ENCODE measurements around the gene ACAN. TPM values are rescaled to one million over a fixed set of nuclear protein-coding genes. Genes with fewer than 3 reads are reported as not detected.

Gene ACAN
- total RNA-seq, 2 experiments from 2014 or later: not detected

GRCh38 chr15:88804257-88804656 is 1.0 kb downstream of the ACAN start:
- no peak overlapping the region for H3K4me3 Mint-ChIP-seq
- no peaks in the 10 kb centered on the region for H3K36me3 Mint-ChIP-seq (ENCODE audit: low read depth)
- intact Hi-C loops (cut with micrococcal nuclease): no loop called here
- CTCF ChIA-PET: interaction anchor here (1.5 kb wide), 1 partner anchor 22 kb away, joined by 3 read pairs; no protein-coding TSS in a partner anchor
- H3K4me1 Mint-ChIP-seq (ENCODE audit: low read depth): peaks cover 5% of the 10 kb centered on the region
- no peak overlapping the region for H3K27ac Mint-ChIP-seq
- no peaks in the 10 kb centered on the region for H3K9me3 Mint-ChIP-seq
- peaks cover 50% of the 10 kb centered on the region for H3K27me3 Mint-ChIP-seq (ENCODE audit: low read depth)
- no peak for DNase-seq

- intact Hi-C loops (cut with micrococcal nuclease): loop anchor here (1.0 kb wide), 1 partner anchor 181 kb away; no protein-coding TSS in a partner anchor
- Mint-ChIP-seq H3K4me3 (no peak overlapping the region), H3K9me3 (no peaks in the 10 kb centered on the region), H3K36me3 (ENCODE audit: low read depth) (no peaks in the 10 kb centered on the region), H3K27me3 (ENCODE audit: low read depth) (peaks cover 45% of the 10 kb centered on the region), H3K4me1 (ENCODE audit: low read depth) (peaks cover 3% of the 10 kb centered on the region), H3K27ac (no peak overlapping the region)
- DNase-seq: peak; percentile 50
- CTCF ChIA-PET: interaction anchor here (0.8 to 1.5 kb wide), 3 partner anchors 8 to 97 kb away, joined by 3 read pairs; no protein-coding TSS in a partner anchor
These were observed 2.0 kb downstream of the ACAN start for GRCh38 chr15:88805031-88805780.

- DNase-seq: no peak
- Mint-ChIP-seq H3K27me3 (ENCODE audit: low read depth) (peaks cover 16% of the 10 kb centered on the region), H3K27ac (no peak overlapping the region), H3K4me3 (no peak overlapping the region), H3K9me3 (no peaks in the 10 kb centered on the region), H3K36me3 (ENCODE audit: low read depth) (no peaks in the 10 kb centered on the region), H3K4me1 (ENCODE audit: low read depth) (no peaks in the 10 kb centered on the region)
- intact Hi-C loops (cut with micrococcal nuclease): no loop called here
- CTCF ChIA-PET: no interaction called here
These were observed 7.2 kb downstream of the ACAN start for GRCh38 chr15:88810446-88810845.

DNA sequence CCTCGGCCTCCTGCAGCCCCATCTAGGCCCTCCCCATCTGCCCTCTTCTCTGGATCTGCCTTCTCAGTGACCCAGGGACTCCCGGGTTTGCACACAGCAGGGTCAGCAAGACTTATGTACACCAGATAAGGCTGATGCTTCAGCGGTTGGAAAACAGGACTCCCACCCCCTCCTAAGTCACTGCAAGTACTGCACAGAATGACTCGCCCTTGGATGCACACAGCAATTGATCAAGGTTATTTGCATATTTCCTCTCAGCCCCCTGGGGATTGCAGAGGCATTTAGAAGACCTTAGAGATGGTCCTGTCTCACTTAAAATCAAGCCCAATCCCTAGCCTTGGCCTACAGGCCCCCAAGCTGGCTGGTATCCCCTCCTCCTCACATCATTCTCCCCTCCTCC is 8.9 kb downstream of the ACAN start:
- no peak overlapping the region for H3K4me3 Mint-ChIP-seq
- H3K27me3 Mint-ChIP-seq (ENCODE audit: low read depth): peaks cover 7% of the 10 kb centered on the region
- H3K27ac Mint-ChIP-seq: no peak overlapping the region
- H3K4me1 Mint-ChIP-seq (ENCODE audit: low read depth): no peaks in the 10 kb centered on the region
- H3K36me3 Mint-ChIP-seq (ENCODE audit: low read depth): no peaks in the 10 kb centered on the region
- DNase-seq: no peak
- CTCF ChIA-PET: no interaction called here
- H3K9me3 Mint-ChIP-seq: no peaks in the 10 kb centered on the region
- intact Hi-C loops (cut with micrococcal nuclease): no loop called here

- CTCF ChIA-PET: no interaction called here
- intact Hi-C loops (cut with micrococcal nuclease): no loop called here
- Mint-ChIP-seq H3K27me3 (ENCODE audit: low read depth) (peaks cover 7% of the 10 kb centered on the region), H3K9me3 (no peaks in the 10 kb centered on the region), H3K27ac (no peak overlapping the region), H3K4me3 (no peak overlapping the region), H3K4me1 (ENCODE audit: low read depth) (no peaks in the 10 kb centered on the region), H3K36me3 (ENCODE audit: low read depth) (no peaks in the 10 kb centered on the region)
- DNase-seq: no peak
These were observed 10.7 kb downstream of the ACAN start for GRCh38 chr15:88813960-88814359.

DNA sequence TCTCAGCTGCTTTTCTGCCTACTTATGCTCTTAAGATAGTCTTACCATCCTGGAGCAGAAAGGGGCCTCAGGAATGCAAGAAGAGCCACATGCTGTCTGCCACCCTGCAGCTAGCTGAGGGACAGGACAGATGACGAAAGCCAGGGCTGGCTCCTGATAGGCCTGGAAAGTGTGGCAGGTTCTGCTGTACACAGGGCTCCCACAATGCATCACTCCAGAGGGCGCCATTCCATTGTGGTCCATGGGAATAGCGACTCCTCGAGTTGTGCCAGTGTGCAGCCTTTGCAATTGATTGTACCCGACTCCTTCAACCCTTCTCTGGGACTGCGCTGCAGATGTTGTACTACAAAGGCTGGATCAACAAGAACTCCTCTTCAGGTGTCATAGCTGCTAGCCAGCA is 11.2 kb downstream of the ACAN start:
- Mint-ChIP-seq H3K36me3 (ENCODE audit: low read depth) (no peaks in the 10 kb centered on the region), H3K27ac (no peak overlapping the region), H3K27me3 (ENCODE audit: low read depth) (peaks cover 7% of the 10 kb centered on the region), H3K4me1 (ENCODE audit: low read depth) (no peaks in the 10 kb centered on the region), H3K9me3 (no peaks in the 10 kb centered on the region), H3K4me3 (no peak overlapping the region)
- CTCF ChIA-PET: no interaction called here
- DNase-seq: no peak
- intact Hi-C loops (cut with micrococcal nuclease): no loop called here

GRCh38 chr15:88818920-88819319 is 15.7 kb downstream of the ACAN start:
- DNase-seq: no peak
- Mint-ChIP-seq H3K4me1 (ENCODE audit: low read depth) (no peaks in the 10 kb centered on the region), H3K27me3 (ENCODE audit: low read depth) (peaks cover 2% of the 10 kb centered on the region), H3K36me3 (ENCODE audit: low read depth) (no peaks in the 10 kb centered on the region), H3K9me3 (no peaks in the 10 kb centered on the region), H3K27ac (no peak overlapping the region), H3K4me3 (no peak overlapping the region)
- intact Hi-C loops (cut with micrococcal nuclease): no loop called here
- CTCF ChIA-PET: no interaction called here

DNA sequence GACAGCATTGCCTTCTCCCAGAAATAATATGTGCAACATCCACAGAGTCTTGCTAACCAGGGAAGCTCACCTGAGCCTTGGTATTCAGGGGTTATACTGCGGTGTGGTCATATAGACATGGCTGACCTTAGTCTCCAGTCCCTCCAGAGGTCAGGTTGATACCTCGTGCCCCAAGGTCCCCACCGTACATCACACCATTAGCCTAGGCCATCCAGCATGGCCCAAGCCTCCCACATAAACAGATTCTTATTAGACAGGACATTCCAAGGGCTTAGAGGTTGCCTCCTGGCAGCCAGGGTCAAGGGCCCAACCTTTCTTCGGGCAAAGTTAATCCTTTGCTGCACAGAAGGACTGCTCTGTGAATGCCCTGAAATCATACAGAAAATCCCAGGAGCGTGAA is 18.8 kb downstream of the ACAN start:
- H3K27ac Mint-ChIP-seq: no peak overlapping the region
- no peak overlapping the region for H3K4me3 Mint-ChIP-seq
- CTCF ChIA-PET: no interaction called here
- intact Hi-C loops (cut with micrococcal nuclease): no loop called here
- no peak for DNase-seq
- no peaks in the 10 kb centered on the region for H3K36me3 Mint-ChIP-seq (ENCODE audit: low read depth)
- H3K9me3 Mint-ChIP-seq: no peaks in the 10 kb centered on the region
- H3K27me3 Mint-ChIP-seq (ENCODE audit: low read depth): peaks cover 2% of the 10 kb centered on the region
- no peaks in the 10 kb centered on the region for H3K4me1 Mint-ChIP-seq (ENCODE audit: low read depth)

DNA sequence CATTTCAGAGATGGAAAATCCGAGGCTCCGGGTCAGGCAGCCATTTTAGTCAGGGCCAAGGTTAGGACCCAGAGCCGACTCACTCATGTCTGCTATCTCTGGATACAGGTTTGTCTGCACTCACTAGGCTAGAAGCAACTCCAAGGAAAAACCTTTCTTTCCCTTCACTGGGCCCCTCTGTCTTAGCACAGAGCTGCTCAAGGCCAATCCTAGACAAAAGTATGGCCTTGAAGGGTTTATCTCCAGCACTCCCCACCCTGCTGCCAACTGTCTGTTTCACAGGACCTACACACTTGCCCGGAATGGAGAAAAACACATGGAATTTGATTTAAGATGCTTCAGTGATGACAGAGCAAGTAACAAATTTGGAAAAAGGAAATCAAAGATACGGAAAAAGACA is 25.6 kb downstream of the ACAN start:
- CTCF ChIA-PET: no interaction called here
- H3K4me1 Mint-ChIP-seq (ENCODE audit: low read depth): peaks cover under 1% of the 10 kb centered on the region
- intact Hi-C loops (cut with micrococcal nuclease): no loop called here
- H3K27me3 Mint-ChIP-seq (ENCODE audit: low read depth): no peaks in the 10 kb centered on the region
- no peaks in the 10 kb centered on the region for H3K36me3 Mint-ChIP-seq (ENCODE audit: low read depth)
- no peaks in the 10 kb centered on the region for H3K9me3 Mint-ChIP-seq
- no peak overlapping the region for H3K27ac Mint-ChIP-seq
- no peak for DNase-seq
- H3K4me3 Mint-ChIP-seq: no peak overlapping the region

- no peak for DNase-seq
- Mint-ChIP-seq H3K27me3 (ENCODE audit: low read depth) (no peaks in the 10 kb centered on the region), H3K9me3 (no peaks in the 10 kb centered on the region), H3K4me1 (ENCODE audit: low read depth) (peaks cover 5% of the 10 kb centered on the region), H3K4me3 (no peak overlapping the region), H3K27ac (no peak overlapping the region), H3K36me3 (ENCODE audit: low read depth) (no peaks in the 10 kb centered on the region)
- CTCF ChIA-PET: no interaction called here
- intact Hi-C loops (cut with micrococcal nuclease): loop anchor here (5.0 kb wide), 1 partner anchor 363 kb away; the partner anchor contains the start of genes MRPL46 and MRPS11
These were observed 26.8 kb downstream of the ACAN start for GRCh38 chr15:88830016-88830415.

DNA sequence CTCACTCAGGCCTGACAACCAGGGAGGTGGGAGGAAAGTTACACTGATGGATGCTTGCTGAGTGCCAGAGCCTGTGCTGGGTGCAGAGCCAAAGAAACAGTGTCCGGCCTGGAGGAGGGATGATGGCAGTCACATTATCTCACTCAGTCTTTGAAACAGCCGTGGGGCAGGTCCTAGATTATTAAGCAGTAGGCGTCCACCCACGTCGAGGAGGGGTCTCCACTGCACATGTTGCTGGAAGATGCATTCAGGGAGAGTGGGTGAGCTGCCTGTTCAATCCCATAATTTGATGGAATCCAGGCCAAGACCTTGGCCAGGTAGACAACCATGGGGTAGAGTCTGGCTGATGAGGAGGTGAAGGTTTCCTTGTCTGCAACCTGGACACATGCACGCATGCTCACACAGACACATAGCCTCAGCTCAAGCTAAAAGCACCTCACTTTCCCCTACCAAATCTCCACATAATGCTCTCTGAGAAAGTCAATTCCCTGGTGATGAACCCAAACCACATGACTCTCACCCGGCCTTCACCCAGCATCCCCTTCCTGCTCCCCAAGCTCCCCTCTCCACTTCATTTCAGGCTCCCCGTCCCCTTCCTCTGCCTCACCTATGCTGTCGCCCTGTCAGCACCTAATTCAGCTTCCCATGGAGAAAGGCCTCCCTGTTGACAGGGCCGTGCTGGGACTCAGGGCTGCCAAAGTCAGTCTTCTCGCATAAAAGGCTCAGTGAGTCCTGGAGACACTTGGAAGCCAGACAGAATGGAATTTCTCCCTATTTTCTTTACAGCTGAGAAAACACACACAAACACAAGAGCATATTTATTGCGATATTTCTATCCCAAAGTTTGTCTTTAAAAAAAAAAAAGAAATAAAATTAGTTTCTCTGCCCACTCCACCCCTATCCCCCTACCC is 29.8 kb downstream of the ACAN start:
- CTCF ChIA-PET: interaction anchor here (0.7 to 1.6 kb wide), 2 partner anchors 17 to 72 kb away, joined by 3 to 4 read pairs; no protein-coding TSS in a partner anchor
- Mint-ChIP-seq H3K9me3 (no peaks in the 10 kb centered on the region), H3K36me3 (ENCODE audit: low read depth) (no peaks in the 10 kb centered on the region), H3K27ac (no peak overlapping the region), H3K4me1 (ENCODE audit: low read depth) (peaks cover 5% of the 10 kb centered on the region), H3K4me3 (no peak overlapping the region), H3K27me3 (ENCODE audit: low read depth) (no peaks in the 10 kb centered on the region)
- no peak for DNase-seq
- intact Hi-C loops (cut with micrococcal nuclease): loop anchor here (5.0 kb wide), 1 partner anchor 366 kb away; the partner anchor contains the start of genes MRPL46 and MRPS11

GRCh38 chr15:88833731-88834100 is 30.5 kb downstream of the ACAN start:
- no peak overlapping the region for H3K4me3 Mint-ChIP-seq
- H3K27ac Mint-ChIP-seq: no peak overlapping the region
- H3K4me1 Mint-ChIP-seq (ENCODE audit: low read depth): peaks cover 5% of the 10 kb centered on the region
- H3K36me3 Mint-ChIP-seq (ENCODE audit: low read depth): no peaks in the 10 kb centered on the region
- no peak for DNase-seq
- H3K9me3 Mint-ChIP-seq: no peaks in the 10 kb centered on the region
- intact Hi-C loops (cut with micrococcal nuclease): loop anchor here (1.0 to 5.0 kb wide), 2 partner anchors 210 to 366 kb away; partner anchors contain the start of genes MRPL46 and MRPS11
- no peaks in the 10 kb centered on the region for H3K27me3 Mint-ChIP-seq (ENCODE audit: low read depth)
- CTCF ChIA-PET: interaction anchor here (1.6 kb wide), 1 partner anchor 16 kb away, joined by 3 read pairs; no protein-coding TSS in a partner anchor
